ENCODE results near the gene MS4A18.

Gene MS4A18

DNA sequence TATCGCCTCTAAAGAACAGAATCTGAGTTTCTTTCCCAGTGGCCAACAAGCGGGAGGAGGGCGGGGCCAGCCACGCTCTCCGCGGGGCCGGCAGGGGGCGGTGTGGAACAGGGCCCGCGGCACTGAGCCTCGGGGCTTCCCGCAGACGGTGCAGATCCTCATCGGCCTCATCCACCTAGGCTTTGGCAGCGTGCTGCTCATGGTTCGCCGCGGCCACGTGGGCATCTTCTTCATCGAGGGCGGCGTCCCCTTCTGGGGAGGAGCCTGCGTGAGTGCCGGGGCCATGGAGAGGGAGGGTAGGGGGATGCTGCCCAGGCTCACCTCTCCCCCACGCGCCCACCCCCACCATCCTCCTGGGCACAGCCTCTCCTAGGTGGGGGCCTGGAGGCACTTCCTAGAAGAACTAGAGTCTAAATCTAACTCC is 42.9 kb downstream of the MS4A18 start:
- DNase-seq (ENCODE audit: low spot score) = no peak

DNA sequence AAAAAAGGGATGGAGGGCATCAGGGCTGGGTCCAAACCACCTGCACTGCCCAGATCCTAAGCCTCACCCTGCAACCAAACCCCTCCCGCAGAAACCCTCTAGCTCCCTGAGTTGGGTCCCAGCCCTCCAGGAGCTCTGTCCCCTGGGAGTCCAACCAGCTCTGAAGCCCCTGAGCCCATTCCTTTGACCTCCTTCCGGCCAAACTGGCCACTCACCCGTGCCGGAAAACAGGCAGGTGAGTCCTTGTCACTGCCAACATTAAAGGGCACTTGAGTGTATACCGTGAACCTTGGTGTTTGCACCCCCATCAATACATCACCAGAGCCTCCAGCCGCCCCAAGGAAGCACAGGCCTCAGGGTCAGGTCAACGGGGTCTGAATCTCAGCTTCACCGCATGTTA is 43.7 kb downstream of the MS4A18 start:
- DNase-seq (ENCODE audit: low spot score) = no peak

DNA sequence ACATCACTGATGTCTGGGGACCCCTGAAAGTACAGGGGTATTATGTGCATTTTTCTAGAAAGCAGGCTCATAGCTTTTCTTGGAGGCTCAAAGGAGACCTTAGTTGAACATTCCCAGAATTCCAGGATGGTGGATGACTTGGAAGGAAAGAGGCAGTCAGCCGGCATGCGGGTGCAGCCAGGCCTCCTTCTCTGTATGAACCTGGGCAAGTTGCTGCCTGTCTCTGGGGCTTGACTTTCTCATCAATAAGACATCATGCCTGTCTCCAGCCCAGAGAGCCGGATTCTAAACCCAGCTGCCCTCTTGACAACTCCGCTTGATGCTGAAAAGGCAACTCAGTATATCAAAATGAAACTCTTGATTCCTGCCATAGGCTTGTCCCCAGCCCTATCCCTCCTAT is 44.8 kb downstream of the MS4A18 start:
- no peak for DNase-seq (ENCODE audit: low spot score)

DNA sequence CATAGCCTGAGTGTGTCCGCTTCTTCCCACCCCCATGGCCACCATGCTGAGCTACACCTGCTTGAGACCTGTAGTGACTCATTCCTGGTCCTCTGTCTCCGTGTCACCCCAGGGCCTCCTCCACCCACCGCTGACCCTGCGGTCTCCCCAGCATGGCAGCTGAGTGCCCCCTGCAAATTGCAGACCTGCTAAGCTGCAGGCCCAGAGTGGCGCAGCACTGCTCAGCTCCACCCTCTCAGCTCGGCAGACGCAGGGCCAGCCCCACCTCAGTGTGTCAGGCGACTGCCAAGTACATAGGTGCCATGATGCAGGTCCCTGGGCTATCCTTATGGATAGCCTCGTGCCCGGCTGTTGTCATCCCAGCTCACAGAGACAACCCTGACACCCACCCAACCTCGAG is 45.3 kb downstream of the MS4A18 start:
- DNase-seq (ENCODE audit: low spot score) = no peak

DNA sequence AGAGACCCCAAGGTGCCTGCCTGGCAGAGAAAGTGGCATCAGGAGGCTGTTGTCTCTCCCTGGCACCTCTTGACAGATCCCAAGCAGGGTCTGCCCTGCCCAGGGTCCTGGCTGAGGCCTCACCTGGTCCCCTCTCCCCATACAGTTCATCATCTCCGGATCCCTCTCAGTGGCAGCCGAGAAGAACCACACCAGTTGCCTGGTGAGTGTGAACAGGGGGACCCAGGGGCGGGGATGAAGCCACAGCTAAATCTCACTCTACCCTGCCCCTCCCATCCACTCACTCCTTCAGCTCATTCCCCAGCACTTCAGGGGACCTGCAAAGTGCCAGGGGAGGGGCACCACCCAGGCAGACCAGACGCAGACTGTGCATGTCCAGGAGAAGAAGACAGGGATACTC is 46.6 kb downstream of the MS4A18 start:
- DNase-seq (ENCODE audit: low spot score) = no peak

DNA sequence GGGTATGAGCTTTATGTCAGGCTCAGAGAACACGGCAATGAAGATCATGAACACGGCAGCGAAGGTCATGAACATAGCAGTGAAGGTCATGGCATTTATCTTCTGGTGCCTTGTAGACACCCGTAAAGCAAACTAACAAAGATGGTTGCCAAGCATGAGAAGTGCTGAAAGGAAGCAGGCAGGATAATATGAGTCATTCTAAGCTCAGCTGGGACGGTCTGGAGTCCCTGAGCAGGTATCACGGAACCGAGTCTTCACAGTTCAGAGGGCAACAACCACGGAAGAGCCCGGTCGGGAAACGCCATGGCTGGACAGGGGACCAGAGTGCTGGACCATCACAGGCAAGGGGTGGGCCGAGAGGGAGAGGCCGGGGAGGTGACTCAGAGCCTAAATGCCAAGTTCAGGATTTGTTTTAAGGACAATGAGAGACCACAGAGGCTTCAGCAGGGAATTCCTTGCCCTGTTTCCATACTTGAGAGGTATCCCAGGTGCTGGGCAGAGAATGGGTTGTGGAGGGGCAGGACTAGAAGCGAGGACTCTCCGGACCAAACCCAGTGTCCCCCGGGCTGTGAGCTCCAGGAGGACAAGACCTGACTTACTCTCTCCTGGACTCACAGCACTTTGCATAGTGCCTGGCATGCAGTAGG is 47.5 kb downstream of the MS4A18 start:
- DNase-seq (ENCODE audit: low spot score) = no peak

DNA sequence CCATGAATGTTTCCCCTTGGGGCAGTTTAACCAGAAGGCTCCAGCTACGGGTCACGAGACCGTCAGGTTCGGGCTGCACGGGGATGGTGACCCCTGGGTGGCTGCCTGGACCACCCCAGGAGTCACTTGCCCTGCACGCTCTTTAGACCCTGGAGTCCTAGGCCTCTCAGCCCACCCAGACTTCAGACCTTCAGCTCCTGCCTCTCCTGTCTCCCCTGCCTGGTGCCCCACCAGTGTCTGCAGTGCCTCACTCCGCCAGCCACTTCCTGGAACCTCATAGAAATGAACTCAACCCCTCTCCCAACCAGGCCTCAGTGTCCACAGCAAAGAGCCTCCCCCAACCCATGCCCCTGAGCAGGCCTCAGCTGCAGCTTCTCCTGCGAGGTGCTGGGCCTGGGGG is 48.1 kb downstream of the MS4A18 start:
- no peak for DNase-seq (ENCODE audit: low spot score)

DNA sequence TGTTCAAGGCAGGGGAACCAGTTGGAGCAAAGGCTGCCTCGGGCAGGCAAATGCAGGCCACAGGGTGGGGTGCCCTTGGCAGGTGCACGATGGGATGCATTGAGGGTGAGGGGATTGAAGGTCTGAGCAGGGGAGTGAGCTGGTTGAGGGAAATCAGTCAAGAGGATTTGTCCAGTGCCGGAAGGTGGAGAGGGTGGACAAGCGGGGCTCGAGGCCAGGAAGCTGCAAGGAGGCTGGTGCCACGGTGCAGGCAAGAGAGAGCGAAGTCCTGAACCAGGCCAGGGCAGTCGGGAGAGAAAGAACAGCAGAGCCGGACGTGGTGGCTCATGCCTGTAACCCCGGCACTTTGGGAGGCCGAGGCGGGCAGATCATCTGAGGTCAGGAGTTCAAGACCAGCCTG is 50.2 kb downstream of the MS4A18 start:
- DNase-seq (ENCODE audit: low spot score) = no peak

DNA sequence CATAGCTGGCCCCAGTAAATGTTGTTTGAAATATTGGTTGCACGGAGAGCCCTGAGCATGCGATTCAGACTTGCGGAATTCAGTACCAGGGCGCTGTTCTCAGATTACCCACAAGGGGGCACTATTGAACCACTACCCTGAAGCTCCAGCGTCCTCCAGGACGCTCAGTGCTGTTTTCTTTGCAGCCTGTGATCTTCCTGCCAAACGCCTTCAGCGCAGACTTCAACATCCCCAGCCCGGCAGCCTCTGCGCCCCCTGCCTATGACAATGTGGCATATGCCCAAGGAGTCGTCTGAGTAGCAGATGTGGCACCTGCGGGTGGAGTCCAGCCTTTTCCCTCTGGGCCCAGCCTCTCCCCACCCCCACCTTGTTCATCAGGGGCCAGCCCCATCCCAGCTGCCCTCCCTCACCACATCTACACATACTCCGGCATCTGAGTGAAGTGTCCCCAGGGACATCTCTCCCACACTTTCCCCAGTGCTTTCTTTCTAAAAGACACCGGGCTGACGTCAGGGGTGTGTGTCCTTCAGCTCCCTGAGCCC is 51.0 kb downstream of the MS4A18 start:
- peak; percentile 85 for DNase-seq (ENCODE audit: low spot score)

DNA sequence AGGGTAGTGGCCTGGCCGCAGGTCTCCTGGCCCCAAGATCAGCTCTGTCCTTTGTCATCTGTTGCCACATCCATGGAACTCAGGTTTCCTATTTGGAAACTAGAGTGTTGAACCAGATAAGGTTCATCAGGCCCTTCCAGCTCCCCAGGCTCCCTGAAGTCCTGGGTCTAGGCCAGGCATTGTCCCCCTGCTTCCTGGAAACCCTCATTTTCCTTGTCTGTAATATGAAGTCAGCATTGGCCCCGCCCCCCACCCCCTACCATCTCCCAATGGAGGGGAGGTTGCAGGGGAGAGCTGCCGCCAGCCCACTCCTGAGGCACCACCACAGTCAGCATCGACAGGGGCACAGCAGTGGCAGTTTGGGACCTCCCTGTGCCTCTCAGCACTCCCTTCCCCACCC is 51.6 kb downstream of the MS4A18 start:
- DNase-seq (ENCODE audit: low spot score) = no peak

DNA sequence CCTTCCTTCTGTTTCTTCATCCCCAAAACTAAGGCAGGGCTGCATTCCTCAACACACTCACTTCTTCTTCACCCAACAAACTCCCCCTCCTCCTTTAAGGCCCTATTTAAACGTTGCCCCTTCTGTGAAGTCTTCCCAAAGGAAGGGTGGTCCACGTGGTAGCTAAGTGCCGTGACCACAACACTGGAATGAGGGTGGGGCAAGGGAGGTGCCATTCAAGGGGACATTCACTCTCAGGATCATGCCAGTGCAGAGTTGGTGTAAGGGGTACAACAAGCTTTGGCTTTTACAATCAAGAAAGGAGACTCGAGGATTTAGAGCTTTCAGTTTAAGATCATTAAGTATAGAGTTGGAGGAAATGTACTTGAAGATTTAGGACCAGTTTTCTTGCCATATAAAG is 52.6 kb downstream of the MS4A18 start:
- DNase-seq (ENCODE audit: low spot score) = no peak

DNA sequence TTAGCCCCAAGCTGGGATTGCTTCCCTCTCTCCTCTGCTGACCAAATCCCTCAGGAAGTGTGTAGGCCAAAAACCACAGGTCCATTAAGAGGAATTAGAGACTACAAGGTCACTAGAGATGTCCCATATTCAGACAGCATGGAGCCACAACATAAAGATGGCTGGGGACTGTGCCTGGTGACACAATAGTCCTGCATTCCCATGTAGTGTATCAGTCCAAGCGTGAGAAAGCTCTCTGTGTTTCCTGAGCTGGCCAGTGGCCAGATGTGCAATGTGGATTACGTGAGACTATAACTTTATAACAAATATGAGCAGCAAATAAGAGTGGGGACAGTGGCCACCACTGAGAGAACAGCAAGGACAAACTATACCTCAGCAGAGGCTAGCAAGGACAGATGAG is 53.1 kb downstream of the MS4A18 start:
- no peak for DNase-seq (ENCODE audit: low spot score)

DNA sequence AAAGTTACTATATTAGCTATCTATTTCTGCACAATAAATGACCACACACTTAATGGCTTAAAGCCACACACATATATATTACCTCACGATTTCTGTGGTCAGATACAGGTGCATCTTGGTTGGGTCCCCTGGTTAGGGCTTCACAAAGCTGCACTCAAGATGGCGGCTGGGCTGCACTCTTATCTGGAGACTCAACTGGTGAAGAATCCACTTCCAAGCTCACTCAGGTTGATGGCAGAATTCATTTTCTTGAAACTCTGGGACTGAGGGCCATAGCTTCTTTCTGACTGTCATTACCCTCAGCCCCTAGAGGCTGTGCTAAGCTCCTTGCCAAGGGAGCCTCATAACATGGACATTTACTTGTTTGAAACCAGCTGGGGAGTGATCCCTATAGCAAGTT is 55.5 kb downstream of the MS4A18 start:
- no peak for DNase-seq (ENCODE audit: low spot score)

DNA sequence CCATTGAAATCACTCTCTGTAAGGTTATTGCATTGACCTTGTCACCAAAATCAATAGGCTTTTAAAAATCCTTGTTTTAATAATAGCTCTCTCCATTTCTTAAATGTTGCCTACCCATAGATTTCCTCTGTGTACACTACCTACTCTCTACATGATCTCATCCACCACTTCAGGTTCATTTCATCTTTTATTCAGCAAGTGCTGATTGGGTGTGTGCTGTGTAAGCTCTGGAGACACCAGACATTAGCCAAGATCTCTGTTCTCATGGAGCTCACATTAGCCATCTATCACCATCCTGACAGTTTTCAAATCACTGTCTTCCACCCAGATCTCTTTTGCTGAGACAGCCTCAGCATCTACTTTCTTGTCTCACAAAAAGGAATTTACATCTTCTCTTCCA is 56.3 kb downstream of the MS4A18 start:
- no peak for DNase-seq (ENCODE audit: low spot score)

DNA sequence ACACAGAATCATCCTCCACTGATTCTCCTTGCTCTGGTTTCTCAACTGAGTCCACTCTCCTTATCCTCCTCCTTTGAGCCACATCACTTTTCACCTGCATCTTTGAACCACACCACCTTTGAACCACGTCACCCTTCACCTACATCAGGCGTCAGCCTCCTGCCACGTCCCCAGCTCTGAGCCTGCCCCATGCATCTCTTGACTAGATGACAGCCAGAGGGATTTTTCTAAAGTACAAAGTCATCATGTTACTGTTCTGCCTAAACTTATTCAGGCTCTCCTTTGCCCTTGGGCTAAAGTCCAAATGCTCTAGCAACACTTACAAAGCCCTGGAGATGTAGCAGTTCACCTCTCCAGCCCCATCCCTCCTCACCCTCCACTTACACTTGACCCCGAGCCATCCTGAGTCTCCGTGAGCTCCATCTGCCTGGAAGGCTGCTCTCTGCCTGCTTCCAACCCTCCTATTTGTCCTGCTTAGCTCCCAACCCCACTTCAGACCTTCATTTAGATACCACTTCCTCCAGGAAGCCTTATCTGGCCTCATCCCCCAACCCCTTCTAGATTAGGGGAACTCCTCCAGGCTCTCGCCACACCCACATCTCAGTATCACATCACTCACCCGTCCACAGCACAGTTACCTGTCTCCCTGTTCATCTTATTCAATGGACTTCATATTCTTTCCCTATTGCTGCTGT is 56.9 kb downstream of the MS4A18 start:
- no peak for DNase-seq (ENCODE audit: low spot score)

DNA sequence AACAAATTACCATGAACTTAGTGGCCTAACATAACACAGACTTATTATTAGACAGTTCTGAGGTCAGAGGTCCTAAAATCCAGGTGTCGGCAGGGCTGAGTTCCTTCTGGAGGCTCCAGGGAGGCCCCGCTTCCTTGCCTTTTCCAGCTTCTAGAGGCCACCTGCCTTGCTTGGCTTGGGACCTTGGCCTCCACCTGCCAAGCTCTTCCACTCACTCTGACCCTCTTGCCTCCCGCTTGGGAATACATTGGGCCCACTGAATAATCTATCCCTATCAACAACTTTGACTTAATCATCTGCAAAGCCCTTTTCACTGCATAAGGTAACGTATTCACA is 57.4 kb downstream of the MS4A18 start:
- no peak for DNase-seq (ENCODE audit: low spot score)

DNA sequence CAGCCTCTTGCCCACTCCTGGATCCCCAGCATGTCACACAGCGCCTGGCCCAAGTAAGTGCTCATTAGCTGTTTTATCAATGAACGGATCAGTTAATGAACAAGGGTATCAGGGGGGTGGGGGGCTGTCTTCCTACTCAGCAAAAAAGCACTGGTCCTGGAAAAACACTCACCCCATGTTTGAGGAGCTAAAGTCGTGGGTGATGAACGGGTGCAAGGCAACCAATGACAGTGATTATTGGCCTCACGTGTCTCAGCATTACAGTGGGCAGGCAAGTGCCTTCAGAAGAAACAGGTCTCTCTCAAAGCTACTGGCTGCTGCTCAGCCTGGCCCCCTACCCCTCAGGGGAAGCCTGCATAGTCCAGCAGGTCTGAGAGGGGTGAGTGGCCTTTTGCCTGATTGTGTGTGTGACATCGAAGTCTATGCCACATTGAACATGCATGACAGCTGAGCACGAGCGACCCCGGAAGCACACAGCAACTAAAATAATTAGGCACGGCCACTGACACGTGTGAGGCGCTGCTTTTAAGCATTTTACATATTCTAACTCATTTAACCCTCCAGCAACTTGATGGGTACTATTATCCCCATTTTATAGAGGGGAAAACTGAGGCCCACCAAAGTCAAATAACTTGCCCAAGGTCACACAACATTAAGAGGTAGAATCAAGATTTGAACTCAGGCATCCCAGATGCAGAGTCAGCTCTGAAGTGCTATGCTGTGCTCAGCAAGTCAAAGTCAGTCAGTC is 58.0 kb downstream of the MS4A18 start:
- no peak for DNase-seq (ENCODE audit: low spot score)

DNA sequence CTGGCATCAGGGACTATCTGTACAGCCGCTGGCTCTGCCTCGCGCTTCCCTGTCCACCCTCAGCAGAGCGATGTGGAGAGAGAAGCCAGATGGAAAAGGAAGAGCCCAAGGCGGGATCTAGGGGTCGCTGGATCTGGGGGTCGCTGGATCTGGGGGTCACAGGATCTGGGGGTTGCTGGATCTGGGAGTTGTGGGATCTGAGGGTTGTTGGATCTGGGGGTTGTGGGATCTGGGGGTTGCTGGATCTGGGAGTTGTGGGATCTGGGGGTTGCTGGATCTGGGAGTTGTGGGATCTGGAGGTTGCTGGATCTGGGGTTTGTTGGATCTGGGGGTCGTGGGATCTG is 58.6 kb downstream of the MS4A18 start:
- DNase-seq (ENCODE audit: low spot score) = no peak

DNA sequence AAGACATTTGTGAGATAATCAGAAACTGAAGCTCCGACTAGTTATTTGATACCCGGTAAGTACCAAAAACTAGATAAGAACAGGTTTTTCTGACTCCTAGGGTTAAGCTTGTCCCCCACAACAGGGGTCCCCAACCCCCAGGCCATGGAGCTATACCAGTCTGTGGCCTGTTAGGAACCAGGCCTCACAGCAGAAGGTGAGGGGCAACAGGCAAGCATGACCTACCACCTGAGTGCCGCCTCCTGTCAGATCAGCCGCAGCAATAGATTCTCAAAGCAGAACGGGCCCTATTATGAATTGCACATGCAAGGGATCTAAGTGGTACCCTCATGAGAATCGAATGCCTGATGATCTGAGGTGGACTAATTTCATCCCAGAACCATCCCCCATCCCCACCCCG is 59.4 kb downstream of the MS4A18 start:
- no peak for DNase-seq (ENCODE audit: low spot score)

DNA sequence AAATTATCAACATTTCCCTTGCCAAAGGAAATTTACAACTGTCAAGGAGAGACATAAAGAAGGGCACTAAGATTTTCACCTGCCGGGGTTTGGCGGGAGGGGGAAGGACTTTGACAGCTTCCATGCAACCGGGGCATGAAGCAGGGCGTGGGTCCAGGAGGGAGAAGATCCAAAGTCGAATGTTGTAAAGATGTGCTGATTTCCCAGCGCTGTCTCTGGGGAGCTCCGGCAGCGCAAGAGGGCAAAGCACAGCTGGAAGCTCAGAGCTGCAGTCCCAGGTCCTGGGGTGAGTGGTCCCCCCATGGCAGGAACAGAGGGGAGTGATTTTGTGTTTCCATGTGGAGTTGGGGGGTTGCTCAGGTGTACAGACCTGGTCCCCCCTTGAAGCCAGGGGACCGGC is 60.6 kb downstream of the MS4A18 start, which contains the start of gene MS4A10:
Gene MS4A10 (plus strand): TSS at position 198 of the 400 bp plus-strand sequence. CDS start 5,003 bp downstream, outside the sequence.
- no peak for DNase-seq (ENCODE audit: low spot score)

DNA sequence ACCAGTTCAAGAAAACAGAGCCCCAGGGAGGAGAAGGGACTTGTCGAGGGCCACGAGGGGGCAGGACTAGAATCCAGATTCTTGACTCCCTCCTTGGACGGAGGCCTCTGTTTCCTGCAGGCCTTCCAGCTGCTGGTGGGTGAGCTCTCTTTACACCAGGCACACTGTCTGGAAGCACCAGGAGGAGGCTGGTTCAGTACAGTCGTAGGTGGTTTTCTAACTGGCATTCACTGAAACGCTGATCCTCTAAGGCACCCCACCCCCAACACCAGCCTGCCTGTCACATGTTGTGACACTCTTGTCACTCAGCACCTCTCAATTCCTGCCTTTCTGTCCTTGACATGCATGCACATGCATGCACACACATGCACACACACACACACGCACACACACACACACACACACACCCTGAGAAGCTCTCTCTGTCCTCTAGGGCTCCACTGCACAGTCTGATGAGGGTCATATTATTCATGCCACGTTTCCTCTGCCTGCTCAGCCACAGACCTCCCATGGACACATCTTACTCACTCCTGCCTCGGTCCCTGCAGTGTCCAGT is 61.4 kb downstream of the MS4A18 start:
- no peak for DNase-seq (ENCODE audit: low spot score)

DNA sequence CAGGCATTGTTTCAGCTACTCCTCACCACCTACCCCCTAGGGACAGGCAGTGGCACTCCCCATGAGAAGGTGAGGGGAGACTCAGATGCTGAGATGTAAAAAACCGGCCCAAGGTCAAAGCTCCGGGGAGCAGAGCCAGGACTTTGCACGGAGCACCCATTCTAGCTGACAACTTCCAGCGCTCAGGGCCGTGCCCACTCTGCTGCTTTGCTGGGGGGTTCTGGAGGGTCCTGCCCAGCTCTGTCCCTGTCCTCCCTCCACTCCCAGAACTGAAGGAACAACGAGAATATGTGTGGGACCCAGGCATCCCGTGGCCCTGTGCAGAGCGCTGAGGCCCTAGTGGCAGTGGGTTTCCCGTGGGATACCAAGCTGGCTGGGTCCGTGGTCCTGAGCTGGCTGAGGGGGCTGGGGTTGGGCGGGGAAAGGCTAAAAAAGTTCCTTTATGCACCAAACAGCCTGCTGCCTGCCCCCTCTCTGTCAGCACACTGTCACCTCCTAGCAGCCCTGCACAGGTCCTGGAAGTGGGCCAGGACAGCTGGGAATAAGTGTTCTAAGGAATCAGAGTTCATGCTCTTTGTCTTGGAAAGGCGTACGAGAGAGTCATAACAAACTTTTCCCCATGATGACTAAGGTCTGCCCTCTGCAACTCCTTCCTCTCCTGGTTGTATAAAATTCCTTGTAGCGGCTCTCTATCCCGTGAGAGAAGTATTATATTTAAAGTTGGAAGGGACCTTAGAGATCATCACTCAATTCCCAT is 62.5 kb downstream of the MS4A18 start:
- no peak for DNase-seq (ENCODE audit: low spot score)
